AG04449 (cell line): ENCODE data around the gene QDPR.

ENCODE experiments used
- CTCF ChIA-PET: fragments of 350-600 bp; formaldehyde crosslinking; extraction: SDS; loops from one replicate; lab custom pipeline; 2021; ENCODE audit warnings: antibody characterized with exemption; lab: Yijun Ruan, JAX
- POLR2A ChIA-PET: fragments of 400-600, 350-600 bp; formaldehyde crosslinking; extraction: SDS; loops from one replicate; lab custom pipeline; 2020; ENCODE audit warnings: antibody characterized with exemption, inconsistent platforms; lab: Yijun Ruan, JAX
- DNase-seq: peaks from one replicate; pipeline ENCODE4 v3.0.0-alpha.2; 2010; ENCODE audit warnings: low read depth, low spot score
- H3K4me3 ChIP-seq: 2 replicates; pipeline ENCODE4 v1.5.1; 2011; ENCODE audit warnings: low read depth, mild to moderate bottlenecking, control low read depth, low read length
- CTCF ChIP-seq: IDR thresholded peaks from one replicate; pipeline ENCODE4 v1.5.1; 2011; ENCODE audit warnings: mild to moderate bottlenecking, moderate library complexity, low read length, control low read depth, inconsistent platforms; ENCODE audit not compliant: insufficient read depth; ENCODE audit errors: missing control alignments

QDPR gene

GRCh38 chr4:17523662-17524061, 11.8 kb upstream of the QDPR start:
- CTCF ChIA-PET = interaction anchor here (1.4 to 2.1 kb wide), 3 partner anchors 10 to 114 kb away, joined by 3 to 6 read pairs (median 3); partner anchors contain the start of gene QDPR
- H3K4me3 ChIP-seq = no peak overlapping the region
- no peak for DNase-seq
- TF ChIP-seq CTCF = no peak
- POLR2A ChIA-PET = no interaction called here

- no peak for DNase-seq
- H3K4me3 ChIP-seq = no peak overlapping the region
- no peak for TF ChIP-seq CTCF
- ChIA-PET POLR2A (no interaction called here), CTCF (no interaction called here)
These were observed 9.7 kb upstream of the QDPR start for GRCh38 chr4:17521595-17521994.

GRCh38 chr4:17517664-17518063, 5.8 kb upstream of the QDPR start:
- no peak overlapping the region for H3K4me3 ChIP-seq
- TF ChIP-seq CTCF = no peak
- POLR2A ChIA-PET = no interaction called here
- no peak for DNase-seq
- CTCF ChIA-PET = interaction anchor here (1.6 kb wide), 1 partner anchor 31 kb away, joined by 5 read pairs; no protein-coding TSS in a partner anchor

- CTCF ChIA-PET = interaction anchor here (1.6 kb wide), 1 partner anchor 32 kb away, joined by 5 read pairs; no protein-coding TSS in a partner anchor
- POLR2A ChIA-PET = no interaction called here
These were observed 5.1 kb upstream of the QDPR start for GRCh38 chr4:17516980-17517379.

GRCh38 chr4:17515445-17516407, 3.8 kb upstream of the QDPR start:
- POLR2A ChIA-PET = no interaction called here
- CTCF ChIA-PET = interaction anchor here (1.6 kb wide), 1 partner anchor 33 kb away, joined by 5 read pairs; no protein-coding TSS in a partner anchor
- no peak for DNase-seq
- TF ChIP-seq CTCF = no peak
- no peak overlapping the region for H3K4me3 ChIP-seq

More at GRCh38 chr4:17516980-17517379, 5.1 kb upstream of the QDPR start:
- TF ChIP-seq CTCF = no peak
- DNase-seq = no peak
- no peak overlapping the region for H3K4me3 ChIP-seq

GRCh38 chr4:17514865-17515264, 3.0 kb upstream of the QDPR start, which contains the start of gene CLRN2:
TSS of gene CLRN2 (plus strand) at chr4:17515165. CDS start at chr4:17515267, 102 bp downstream.
- no peak for DNase-seq
- TF ChIP-seq CTCF = no peak
- ChIA-PET CTCF (interaction anchor here (1.3 kb wide), 1 partner anchor 9 kb away, joined by 3 read pairs; no protein-coding TSS in a partner anchor), POLR2A (no interaction called here)
- H3K4me3 ChIP-seq = no peak within 1 kb of the TSS
